LHCN-M2 (cell line): ENCODE measurements around the gene ZIM2. TPM values are rescaled to one million over a fixed set of nuclear protein-coding genes. Genes with fewer than 3 reads are reported as not detected.
"Not testable (repeated sequence)": the region's sequence is repeated elsewhere in the genome, so short reads cannot be mapped to it uniquely, and the experiment has no call there.

Experiments
- DNase-seq: peaks from one replicate; pipeline ENCODE4 v3.0.0-alpha.2; 2012; ENCODE audit warnings: low read depth
- polyA plus RNA-seq: library from polyadenylated mRNA; unstranded; fragments of >200 nt; gene quantifications from one replicate; pipeline ENCODE4 v1.2.1, GENCODE V29; 2012; ENCODE audit warnings: missing spikeins
- total RNA-seq: library from RNA; depleted of rRNA; stranded (reverse); fragments of >200 nt; gene quantifications from 2 replicates; pipeline ENCODE4 v1.2.3, GENCODE V29; 2014; rRNA removed

ZIM2 gene
- total RNA-seq = not detected in 2 replicates
- polyA plus RNA-seq = not detected

DNA sequence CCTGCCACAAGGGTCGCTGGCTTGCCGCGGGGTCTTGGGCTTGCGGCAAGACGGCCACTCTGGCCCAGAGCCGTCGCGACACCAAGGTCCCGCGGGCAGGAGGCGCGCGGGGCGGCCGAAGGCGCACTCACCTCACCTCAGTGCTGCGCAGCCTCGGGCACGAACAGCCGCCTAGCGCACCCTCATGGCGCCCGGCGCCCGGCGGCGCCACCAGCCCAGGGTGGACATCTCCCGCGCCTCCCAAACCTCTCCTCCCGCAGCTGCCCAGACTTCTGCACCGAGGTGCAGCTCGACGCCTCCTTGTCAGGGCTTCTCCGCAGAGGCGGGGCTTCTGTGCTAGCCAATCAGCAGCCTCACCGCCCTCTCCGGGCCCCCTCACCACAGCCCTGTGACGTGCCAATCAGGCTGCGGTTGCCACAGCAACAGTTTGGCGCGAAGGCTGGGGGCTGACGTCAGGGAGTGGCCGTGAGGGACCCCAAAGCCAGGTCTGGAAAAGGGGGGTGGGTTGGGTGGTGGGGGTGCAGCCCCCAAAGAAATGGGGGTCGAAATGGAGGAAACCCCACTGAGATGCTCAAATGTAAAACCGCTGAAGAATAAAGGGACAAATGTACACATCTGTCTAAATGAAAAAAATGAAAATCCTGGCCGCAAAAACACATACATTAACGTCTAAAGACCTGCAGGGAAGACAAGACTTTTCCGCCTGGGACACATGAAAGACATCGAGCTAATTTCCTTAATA, at the start of gene ZIM2, which contains the start of gene PEG3:
ZIM2 (minus strand) TSS at position 276 of the 742 bp plus-strand sequence. CDS start 16,449 bp downstream, outside the sequence.
PEG3 (minus strand) TSS at position 276 of the 742 bp plus-strand sequence. CDS start 16,071 bp downstream, outside the sequence.
- no peak for DNase-seq

- DNase-seq = no peak
Observed at GRCh38 chr19:56885173-56885985, 44.9 kb upstream of the ZIM2 start.

GRCh38 chr19:56884441-56884840, 43.9 kb upstream of the ZIM2 start:
- no peak for DNase-seq

- no peak for DNase-seq
Observed at GRCh38 chr19:56880592-56881190, 40.2 kb upstream of the ZIM2 start.

GRCh38 chr19:56877069-56877715, 36.7 kb upstream of the ZIM2 start:
- no peak for DNase-seq

DNA sequence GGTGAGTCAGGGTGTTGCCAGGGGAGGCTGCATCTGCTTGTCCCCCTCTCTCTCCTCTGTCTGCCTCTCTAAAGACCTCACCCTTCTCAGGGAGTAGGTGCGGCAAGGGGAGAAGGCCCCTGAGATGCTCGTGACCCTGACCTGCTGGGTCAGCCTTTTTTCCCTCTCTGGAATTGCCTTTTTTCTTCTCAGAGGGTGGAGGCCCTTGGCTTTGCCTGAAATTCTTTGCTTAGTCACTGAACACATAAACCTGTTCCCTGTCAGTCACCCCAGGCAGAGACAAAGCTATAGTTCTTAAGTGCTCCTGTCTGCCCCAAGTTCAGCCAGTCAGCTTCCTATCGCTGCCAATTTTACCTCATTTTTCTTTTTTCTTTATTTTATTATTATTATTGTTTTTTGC, 35.2 kb upstream of the ZIM2 start:
- no peak for DNase-seq

DNA sequence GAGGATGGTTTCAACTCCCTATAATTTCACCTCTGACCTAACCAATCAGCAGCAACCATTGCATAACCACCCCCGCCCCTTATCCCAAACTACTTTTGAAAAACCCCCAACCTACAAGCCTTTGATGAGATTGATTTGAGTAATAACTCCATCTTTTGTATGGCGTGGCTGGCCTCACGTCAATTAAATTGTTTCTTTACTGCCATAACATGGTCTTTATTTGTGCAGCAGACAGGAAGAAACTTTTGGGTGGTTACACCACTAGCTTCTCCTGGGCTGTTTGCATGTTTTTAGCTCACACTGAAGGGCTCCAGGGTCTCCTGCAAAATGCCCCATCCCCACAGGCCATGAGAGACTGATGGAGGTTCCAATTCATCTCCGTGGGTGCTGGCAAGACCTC, 34.0 kb upstream of the ZIM2 start:
- DNase-seq = no peak

GRCh38 chr19:56873493-56873892, 33.0 kb upstream of the ZIM2 start:
- DNase-seq = no peak

DNA sequence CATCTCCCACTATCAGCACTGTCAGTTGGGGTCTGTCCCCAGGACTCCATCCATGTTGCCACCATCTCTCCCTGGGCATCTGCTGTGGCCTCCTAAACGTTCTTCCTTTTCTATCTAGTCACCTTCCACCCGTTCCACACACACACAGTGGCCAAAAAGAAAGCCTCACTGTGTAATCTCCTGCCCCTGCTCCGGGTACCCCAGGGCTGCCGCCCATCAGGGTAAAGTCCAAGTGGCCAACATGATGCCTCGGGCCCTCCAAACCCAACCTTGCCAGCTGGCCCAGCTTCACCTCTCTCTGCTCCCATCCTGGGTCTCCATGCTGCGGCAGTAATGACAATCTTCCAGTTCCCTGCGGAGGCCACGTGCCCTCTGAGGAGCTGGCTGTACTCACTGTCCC, 29.4 kb upstream of the ZIM2 start:
- DNase-seq = no peak

GRCh38 chr19:56868446-56868845, 27.9 kb upstream of the ZIM2 start:
- no peak for DNase-seq

GRCh38 chr19:56866538-56866937, 26.0 kb upstream of the ZIM2 start:
- no peak for DNase-seq

DNA sequence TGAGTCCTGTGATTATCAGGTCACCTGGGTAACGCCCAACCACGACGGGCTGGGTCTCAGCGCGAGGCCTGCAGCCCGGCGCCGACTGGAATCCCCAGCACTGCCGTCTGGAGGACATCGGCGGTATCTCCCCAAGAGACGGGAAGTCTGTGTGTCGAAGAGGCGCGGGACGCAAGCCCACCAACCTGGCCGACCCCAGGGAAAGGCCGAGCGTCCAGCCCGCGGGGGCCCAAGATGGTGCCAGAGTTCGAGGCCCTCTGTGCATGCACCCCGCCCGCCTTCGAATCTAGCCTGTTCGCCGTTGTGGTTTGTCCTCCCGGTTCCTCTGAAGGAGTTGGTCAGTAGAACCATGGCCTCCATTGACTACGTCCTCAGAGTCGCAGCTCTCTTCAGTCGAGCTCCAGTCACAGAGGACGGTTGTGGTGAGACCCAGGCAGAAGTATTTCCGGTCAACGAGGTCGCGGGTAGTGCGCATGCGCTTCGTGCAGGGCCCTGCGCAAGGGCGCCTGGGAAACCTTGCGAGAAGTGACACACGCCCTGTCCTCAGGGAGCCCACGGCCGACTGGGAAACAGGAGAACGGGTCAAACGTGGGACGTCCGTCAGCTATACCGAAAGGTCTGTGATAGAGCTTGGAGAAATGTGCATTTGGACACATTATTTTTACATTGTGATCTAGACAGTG, 24.1 kb upstream of the ZIM2 start:
- DNase-seq = no peak

GRCh38 chr19:56862741-56863140, 22.2 kb upstream of the ZIM2 start:
- no peak for DNase-seq

GRCh38 chr19:56860409-56860808, 19.9 kb upstream of the ZIM2 start:
- DNase-seq = not testable (repeated sequence)

DNA sequence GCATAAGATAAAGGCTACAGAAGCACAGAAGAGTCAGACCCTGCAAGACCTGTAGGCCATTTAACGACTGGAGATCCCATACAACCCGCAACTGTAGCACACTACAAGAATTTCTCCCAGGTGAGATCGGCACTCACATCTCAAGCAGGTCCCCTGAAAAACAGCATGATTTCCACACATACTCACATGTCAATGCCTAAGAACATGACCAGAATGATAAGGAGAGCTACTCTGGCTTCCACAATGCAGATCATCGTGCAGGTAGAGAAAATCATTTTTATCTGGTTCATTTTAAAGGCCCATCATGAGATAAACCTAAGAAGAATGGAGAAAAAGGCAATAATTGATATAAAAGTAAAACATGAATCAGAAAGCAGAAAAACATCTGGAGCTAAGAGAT, 17.5 kb upstream of the ZIM2 start:
- no peak for DNase-seq

- no peak for DNase-seq
Observed at GRCh38 chr19:56856822-56857221, 16.3 kb upstream of the ZIM2 start.

- DNase-seq = not testable (repeated sequence)
Observed at GRCh38 chr19:56852361-56852760, 11.8 kb upstream of the ZIM2 start.

DNA sequence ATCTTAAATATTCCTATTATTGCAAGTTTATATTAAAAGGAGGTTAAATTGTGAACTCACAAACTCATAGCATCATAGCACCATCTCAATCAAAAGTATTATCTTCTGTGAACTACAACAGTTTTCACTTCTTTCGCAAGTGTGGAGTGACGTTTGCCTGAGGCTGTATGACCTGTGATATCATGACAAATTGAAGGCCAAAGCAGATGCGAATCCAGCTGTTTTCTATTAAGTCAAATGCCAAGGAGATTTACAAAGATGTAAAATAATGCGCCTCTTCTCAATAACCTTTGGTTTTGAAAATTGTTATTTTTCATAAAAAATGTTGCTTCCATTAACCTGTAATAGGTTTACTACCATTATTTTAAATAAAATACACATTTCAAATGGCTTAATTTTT, 7.6 kb upstream of the ZIM2 start:
- DNase-seq = no peak

- DNase-seq = no peak
Observed at GRCh38 chr19:56842412-56842811, 1.9 kb upstream of the ZIM2 start.

- no peak for DNase-seq
Observed at GRCh38 chr19:56841193-56841543, 642 bp upstream of the ZIM2 start.
